HG03095 (cell line): ENCODE measurements around the gene LLGL2.
"Not testable (repeated sequence)": the region's sequence is repeated elsewhere in the genome, so short reads cannot be mapped to it uniquely, and the experiment has no call there.

Experiments
- ATAC-seq: cut with Tn5 transposase; IDR thresholded peaks from one replicate; pipeline ENCODE4 v1.9.1; 2021; ENCODE audit warnings: moderate library complexity; ENCODE audit not compliant: unreplicated experiment

Gene LLGL2, protein sequence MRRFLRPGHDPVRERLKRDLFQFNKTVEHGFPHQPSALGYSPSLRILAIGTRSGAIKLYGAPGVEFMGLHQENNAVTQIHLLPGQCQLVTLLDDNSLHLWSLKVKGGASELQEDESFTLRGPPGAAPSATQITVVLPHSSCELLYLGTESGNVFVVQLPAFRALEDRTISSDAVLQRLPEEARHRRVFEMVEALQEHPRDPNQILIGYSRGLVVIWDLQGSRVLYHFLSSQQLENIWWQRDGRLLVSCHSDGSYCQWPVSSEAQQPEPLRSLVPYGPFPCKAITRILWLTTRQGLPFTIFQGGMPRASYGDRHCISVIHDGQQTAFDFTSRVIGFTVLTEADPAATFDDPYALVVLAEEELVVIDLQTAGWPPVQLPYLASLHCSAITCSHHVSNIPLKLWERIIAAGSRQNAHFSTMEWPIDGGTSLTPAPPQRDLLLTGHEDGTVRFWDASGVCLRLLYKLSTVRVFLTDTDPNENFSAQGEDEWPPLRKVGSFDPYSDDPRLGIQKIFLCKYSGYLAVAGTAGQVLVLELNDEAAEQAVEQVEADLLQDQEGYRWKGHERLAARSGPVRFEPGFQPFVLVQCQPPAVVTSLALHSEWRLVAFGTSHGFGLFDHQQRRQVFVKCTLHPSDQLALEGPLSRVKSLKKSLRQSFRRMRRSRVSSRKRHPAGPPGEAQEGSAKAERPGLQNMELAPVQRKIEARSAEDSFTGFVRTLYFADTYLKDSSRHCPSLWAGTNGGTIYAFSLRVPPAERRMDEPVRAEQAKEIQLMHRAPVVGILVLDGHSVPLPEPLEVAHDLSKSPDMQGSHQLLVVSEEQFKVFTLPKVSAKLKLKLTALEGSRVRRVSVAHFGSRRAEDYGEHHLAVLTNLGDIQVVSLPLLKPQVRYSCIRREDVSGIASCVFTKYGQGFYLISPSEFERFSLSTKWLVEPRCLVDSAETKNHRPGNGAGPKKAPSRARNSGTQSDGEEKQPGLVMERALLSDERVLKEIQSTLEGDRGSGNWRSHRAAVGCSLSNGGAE

DNA sequence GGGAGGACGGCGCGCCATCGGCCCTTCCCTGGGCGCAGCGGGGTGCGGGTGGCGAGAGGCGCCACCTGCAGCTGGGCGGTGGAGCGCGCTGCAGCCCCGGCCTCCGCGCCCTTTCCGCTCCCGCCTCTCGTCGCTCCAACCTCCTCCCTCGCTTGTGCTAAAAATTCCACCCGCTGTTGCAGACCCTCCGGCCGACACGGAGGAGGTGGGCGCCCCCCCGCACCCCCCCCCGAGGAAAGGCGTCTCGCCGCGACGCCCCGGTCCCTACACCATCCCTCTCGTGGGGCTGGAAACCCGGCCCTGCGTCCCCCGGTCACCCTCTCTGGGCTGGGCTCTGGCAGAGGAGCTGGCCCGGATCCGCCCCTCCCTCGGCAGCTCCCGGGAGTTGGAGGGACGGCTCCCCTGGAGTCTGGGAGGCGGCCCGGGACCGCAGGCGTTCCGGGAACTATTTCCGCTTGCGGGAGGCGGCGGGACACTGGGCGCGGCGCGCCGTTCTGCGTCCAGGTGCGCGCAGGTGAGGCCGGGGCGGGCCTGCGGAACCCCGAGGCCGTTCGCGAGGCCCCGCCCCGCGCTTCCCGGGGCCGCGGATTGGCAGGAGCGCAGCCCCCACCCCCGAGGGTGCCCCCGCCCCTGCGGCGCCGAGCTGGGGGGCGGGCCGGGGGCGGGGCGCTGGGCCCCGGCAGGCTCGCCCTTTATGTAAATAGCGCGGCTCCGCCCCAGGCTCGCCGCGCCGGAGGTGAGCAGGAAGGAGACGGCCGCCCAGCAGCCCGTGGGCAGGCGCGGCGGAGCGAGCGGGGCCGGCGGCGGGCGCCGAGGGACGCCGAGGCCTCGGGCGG lies at the start of gene LLGL2:
TSS of gene LLGL2 (plus strand) at position 728 of the 836 bp plus-strand sequence. CDS start 17,730 bp downstream, outside the sequence.
- peak; percentile 78 for ATAC-seq

DNA sequence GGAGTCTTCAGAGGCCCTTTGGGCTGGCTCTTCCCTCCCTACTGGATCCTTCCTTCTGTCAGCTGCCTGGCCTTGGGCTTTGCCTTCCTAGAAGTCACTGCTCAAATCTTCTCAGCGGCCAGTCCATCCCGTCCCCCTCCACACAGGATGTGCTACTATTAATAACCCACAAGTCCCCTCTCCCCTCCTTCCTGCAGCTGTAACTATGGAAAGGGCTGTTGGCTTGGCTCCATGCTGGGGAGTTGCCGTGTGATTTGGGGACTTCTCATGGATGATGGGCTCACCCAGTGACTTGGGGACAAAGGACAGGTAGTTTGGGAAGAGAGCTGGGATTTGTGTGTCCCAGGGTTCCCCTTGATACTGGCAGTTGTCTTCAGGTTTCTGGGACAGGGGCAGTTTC lies 49.6 kb upstream of the LLGL2 start:
- ATAC-seq: no peak

DNA sequence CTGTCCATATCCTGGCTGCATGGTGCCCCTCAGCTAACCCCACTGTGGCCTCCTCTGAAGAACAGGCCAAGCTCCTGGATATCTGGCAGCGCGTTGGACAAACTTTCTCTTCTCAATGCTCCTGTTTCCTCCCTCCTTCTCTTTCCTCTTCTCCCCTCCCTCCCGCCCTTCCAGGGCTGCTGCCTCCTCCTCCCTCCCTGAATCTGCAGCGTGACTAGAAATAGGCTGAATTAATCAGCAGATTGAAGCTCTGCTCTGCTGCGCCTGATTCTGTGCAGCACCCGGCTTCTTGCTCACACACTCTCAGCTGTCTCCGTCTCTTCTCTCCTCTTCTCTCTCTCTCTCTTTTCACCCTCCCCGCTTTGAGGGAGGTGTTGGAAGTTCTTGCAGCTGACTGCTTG lies 49.2 kb upstream of the LLGL2 start:
- no peak for ATAC-seq

DNA sequence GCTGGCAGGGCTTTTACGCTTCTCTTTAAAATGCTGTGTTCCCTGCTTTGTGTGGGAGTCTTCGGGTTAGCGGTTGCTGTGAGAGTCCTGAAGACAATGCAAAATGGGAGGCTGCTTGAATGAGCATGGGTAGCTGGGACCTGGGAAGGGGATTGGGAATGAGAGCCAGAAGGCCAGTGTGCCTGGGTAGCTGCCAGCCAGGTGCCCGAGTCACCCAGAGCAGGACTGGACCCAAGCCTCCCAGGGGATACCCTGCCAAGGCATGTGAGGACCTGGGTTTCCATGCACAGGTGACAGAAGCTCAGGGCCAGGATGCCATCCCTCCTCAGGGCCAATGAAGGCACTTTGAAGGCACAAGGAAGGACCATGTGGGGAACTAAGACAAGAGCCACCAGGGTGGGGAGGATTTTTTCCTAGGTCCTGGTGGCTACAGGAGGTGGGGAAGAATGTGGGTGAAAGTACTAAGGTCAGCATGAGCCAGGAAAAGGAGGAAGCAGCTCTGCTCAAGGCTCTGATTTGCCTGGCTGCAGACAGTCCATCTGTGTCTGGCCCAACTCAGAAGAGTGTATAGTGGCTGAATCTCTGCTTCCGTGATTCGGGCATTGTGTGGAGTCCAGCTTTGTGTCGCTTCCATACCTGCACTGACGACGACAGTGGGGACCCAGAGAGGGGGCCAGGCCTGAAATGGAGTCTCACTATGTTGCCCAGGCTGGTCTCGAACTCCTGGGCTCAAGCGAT lies 48.6 kb upstream of the LLGL2 start:
- no peak for ATAC-seq

DNA sequence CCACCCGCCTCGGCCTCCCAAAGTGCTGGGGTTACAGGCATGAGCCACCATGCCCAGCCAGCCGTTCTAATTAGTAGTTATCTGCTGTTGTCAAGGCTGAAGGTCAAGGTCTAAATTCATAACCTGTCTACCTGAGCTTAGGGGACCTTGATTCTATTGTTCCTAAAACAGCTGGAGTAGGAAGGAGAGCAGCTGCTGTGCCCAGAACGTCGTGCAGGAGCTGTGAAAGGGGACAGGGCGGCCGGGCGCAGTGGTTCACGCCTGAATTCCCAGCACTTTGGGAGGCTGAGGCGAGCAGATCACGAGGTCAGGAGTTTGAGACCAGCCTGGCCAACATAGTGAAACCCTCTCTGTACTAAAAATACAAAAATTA lies 48.0 kb upstream of the LLGL2 start:
- not testable (repeated sequence) for ATAC-seq

DNA sequence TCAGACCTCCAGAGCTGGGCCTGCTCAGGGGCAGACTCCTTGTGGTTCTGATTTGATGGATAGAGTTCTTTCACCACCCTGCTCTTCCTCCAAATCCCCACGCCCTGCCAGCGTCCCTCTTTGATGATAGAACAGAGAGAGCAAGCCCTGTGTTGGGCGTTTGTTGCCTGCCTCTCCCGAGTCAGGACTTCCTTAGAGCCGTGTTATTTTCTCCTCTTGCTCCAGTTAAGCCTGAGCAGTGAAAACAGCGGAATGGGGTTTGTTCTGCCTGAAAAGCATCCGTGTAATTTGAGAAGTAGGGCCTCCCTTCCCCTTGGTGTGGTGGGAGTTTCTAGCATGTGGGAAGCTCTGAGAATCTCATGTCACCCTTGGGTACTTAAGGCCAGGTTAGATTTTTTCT lies 47.0 kb upstream of the LLGL2 start:
- no peak for ATAC-seq

DNA sequence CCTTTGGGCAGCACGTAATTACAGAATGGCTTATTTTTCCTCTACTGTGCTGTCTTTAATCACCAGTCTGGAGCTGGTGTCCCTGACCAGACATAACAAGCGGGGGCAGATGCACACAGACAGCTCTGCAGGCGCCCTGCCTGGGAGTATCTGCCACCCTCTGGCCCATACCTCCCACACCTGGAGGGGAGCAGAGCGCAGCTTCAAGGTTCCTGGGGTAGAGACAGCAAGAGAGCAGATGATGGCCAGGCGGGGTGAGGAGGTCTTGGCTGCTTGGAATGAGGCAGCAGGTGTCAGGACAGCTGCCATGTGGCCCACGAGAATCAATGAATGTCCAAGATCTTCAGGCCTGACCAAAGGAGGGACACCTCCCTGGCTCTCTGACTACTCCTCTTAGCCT lies 45.2 kb upstream of the LLGL2 start:
- ATAC-seq: no peak

DNA sequence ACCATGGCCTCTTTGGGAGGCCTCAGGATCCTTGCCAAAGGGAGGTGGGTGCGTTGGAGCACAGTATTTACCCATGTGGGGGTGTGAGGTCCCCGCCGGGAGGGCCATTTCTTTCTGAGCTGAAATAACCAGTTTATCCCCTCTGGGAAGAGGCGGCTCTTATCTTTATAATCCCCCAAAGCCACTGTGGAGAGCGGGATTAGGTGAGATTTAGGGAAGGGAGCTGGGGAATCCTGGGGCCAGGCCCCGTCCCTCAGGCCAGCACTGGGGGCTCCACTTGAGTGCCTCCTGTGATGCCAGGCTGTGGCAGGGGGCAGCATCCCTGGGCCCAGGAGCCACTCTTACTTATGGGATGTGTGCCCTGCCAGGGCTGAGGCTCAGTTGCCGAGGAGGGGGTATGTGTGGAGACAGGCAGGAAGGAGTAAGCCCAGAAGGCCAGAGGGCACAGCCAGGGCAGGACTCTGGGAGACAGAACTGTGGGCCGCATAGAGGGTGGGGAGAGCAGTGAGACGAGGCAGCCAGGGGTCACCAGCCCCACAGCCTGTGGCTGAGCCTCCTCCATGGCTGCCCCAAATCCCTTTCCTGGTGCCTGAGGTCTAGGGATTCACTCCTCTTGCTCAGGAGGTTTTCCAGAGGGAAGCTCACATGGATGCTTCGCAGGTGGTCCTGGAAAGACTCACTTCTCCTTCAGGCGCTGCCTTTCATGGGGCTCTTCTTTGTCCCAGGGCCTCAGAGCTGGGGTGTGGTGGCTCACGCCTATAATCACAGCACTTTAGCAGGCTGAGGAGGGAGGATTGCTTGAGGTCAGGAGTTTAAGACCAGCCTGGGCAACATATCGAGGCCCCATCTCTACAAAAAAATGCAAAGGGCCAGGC lies 44.1 kb upstream of the LLGL2 start:
- no peak for ATAC-seq

DNA sequence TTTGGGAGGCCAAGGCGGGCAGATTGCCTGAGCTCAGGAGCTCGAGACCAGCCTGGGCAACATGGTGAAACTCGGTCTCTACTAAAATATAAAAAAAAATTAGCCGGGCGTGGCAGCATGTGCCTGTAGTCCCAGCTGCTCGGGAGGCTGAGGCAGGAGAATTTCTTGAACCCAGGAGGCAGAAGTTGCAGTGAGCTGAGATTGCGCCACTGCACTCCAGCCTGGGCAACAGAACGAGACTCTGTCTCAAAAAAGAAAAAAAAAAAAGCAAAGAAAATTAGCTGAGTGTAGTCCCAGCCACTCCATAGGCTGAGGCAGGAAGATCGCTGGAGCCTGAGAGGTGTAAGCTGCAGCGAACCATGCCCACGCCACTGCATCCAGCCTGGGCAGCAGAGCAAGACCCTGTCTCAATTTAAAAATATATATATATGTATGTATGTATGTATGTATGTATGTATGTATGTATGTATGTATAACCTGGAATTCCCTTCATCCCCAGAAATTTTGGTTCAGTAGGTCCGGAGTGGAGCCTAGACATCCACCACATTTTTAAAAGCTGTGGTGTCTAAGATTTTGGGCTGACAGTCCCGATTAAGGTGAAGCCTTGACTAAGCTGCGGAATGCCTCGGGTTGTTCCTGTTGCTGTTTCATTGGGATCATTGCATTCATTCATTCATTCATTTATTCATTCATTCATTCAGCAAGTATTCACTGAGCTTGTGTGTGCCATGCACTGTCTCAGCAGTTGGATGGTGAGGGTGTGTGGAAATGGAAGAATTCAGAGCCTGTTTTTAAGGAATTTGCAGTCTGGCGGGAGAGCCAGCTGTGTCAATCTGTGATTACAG lies 43.2 kb upstream of the LLGL2 start:
- ATAC-seq: no peak

DNA sequence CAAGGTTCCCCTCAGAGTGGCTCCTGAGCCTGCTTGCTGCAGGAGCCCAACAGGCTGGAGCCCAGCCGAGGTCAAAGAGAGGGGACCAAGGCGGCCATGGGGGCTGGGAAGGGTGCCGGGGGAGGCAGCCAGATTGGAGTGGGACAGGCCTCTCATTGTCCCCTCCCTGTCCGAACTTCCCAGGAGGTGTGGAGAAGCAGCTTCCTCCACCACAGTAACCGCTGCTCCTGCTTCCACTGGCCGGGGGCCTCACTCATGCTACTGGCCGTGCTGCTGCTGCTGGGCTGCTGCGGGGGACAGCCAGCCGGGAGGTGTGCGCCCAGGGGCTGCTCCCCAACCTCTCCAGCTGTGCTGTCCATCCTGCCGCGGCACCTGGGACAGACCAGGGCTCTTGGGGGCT lies 39.8 kb upstream of the LLGL2 start:
- no peak for ATAC-seq

DNA sequence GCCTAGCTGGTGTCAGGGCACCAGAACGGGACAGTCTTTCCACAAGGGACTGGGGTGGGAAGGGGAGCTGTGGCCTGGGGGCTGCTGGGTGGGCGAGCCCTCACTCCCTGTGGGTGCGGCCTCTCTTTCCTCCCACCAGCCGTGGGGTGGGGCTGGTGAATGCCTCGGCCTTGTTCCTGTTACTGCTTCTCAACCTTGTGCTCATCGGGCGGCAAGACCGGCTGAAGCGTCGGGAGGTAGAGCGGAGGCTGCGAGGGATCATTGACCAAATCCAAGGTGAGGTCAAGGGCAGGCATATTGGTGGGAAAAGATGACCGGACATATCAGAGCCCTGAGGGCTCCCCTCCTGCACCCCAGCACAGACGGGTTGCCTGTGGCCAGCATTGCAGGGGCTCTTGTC lies 39.3 kb upstream of the LLGL2 start:
- ATAC-seq: no peak

DNA sequence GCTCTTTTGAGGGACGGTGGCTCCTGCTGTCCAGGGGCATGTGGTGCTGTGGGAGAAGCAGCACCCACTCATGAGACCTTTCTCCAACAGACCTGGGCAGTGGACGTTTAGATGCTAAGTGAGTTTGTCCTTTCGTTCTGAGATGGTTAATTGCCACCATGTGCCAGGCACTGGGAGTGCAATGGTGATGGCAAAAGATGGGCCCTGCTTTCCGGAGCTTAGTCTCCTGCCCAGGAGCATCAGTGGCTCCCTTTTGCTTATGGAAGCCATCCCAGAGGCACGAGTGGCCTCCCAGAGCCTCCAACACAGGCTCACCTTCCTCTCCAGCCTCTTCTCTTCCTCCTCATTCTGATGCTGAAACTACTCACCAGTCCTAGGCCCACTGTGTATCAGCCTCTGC lies 38.5 kb upstream of the LLGL2 start:
- ATAC-seq: no peak

DNA sequence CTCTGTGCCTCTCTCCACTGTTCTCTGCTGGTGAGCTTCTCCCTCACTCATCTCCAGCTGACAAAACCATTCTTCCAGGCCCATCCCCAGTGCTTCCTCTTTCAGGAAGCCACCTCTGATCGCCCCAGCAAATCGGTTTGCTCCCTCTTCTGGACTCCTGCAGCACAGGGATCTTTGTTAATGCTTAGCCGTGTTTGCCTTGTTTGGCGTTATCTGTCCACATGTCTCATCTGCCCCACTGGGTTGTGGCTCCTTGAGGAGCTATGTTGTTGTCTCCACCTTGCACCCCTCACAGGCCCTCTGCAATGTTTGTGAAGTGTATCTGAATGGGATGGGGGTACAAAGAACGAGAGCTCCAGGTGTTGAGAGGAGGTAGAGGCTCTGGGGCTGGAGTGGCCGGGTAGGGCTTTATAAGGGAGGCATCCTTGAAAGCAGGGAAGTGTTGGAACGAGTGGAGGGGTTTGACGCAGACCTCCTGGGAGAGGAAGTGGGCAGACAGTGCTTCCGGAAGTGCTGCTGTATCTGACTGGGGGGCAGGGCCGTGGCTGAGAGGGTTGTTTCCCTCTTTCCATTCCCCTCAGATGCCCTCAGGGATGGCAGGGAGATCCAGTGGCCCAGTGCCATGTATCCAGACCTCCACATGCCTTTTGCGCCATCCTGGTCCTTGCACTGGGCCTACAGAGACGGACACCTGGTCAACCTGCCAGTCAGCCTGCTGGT lies 38.0 kb upstream of the LLGL2 start:
- no peak for ATAC-seq

DNA sequence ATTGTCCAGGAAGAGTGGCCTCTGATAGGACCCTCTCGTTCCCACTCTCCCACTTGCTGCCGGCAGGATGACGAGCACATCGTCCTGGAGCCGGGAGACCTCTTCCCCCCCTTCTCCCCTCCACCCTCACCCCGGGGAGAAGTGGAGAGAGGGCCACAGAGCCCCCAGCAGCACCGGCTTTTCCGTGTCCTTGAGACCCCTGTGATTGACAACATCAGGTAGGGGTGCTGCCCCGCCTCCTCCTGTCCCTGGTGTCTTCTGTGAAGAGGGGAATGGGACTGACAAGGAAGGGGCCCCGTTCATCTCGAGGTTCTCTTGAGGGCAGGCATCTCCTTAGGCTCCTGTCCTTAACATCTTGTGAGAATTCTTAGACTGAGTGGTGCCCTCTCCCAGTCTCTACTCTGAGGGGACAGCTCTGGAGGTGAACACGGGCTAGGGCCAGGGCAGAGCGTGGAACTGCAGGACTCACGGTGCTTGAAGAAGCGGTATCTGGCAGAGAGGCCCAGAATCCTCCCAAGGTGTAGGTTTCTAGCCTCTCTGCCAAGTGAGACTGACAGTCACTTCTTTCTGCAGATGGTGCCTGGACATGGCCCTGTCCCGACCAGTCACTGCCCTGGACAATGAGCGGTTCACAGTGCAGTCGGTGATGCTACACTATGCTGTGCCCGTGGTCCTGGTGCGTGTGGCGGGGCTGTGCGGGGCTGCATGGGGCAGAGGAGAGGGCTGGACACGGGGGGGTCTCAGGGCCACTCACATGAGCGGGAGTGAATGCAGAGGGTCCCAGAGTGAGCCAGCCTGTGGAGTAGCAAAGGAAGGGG lies 36.6 kb upstream of the LLGL2 start:
- no peak for ATAC-seq

DNA sequence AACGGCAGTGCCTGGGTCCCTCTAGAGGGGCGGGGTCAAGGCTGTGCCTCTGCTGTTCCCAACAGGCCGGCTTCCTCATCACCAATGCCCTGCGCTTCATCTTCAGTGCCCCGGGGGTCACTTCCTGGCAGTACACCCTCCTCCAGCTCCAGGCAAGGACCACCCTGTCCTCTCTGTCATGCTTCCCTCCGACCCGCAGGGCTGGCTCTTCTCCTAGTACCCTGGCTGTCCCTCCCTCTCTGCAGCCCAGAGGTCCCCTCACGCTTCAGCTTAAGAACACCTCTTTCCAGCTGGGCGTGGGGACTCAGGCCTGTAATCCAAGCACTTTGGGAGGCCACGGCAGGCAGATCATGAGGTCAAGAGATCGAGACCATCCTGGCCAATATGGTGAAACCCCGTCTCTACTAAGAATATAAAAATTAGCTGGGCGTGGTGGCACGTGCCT lies 36.0 kb upstream of the LLGL2 start:
- ATAC-seq: no peak

DNA sequence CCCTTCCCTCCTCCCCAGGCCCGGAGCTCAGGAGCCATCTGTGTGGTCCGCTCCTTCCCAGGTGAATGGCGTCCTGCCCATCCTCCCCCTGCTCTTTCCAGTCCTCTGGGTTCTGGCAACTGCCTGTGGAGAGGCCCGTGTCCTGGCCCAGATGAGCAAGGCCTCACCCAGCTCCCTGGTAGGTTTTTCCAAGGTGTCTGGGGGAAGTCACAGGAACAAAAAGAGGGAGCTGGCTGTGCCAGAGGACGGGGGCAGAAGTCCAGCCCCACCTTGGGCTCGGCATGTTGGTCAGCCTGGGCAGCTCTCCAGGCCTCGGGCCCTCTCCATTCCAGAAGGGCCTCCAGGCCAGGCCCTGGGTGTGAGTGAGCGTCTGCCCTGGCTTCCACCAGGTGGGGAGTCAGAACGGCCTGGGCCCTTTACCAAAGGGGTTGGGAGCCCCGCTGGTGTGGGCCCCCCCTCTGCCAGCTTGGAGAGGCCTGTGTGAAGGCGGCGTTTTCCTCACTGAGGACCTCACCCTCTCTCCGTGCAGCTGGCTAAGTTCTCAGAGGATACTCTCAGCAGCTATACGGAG lies 35.2 kb upstream of the LLGL2 start:
- ATAC-seq: no peak
